HepG2 (cell line): ENCODE data around the gene ELP5. TPM values are rescaled to one million over a fixed set of nuclear protein-coding genes. Genes with fewer than 3 reads are reported as not detected.

Experiments
- ARHGAP35 ChIP-seq: sonication (generic); formaldehyde crosslinking; IDR thresholded peaks from 2 replicates; pipeline ENCODE4 v1.9.0; 2022; ENCODE audit warnings: mild to moderate bottlenecking, inconsistent platforms, moderate library complexity, missing genetic modification reagents, borderline replicate concordance
- DMAP1 ChIP-seq: IDR thresholded peaks from 2 replicates; pipeline ENCODE4 v1.6.1; 2016
- ELK4 ChIP-seq: sonication (generic); formaldehyde crosslinking; IDR thresholded peaks from 2 replicates; pipeline ENCODE4 v1.9.0; 2021; ENCODE audit warnings: missing genetic modification reagents, borderline replicate concordance
- ETV6 ChIP-seq: sonication (generic); formaldehyde crosslinking; conservative IDR thresholded peaks from 2 replicates; pipeline ENCODE4 v1.4.0; 2020; ENCODE audit warnings: missing genetic modification reagents
- FOXJ3 ChIP-seq: sonication (generic); formaldehyde crosslinking; IDR thresholded peaks from 2 replicates; pipeline ENCODE4 v1.4.0; 2020; ENCODE audit warnings: missing genetic modification reagents, mild to moderate bottlenecking, borderline replicate concordance
- HMG20A ChIP-seq: IDR thresholded peaks from 2 replicates; pipeline ENCODE4 v1.6.1; 2016; ENCODE audit warnings: borderline replicate concordance
- HNRNPL ChIP-seq: fragments of 200-400 bp; formaldehyde crosslinking; IDR thresholded peaks from 2 replicates; pipeline ENCODE4 v1.6.1; 2017; ENCODE audit warnings: mild to moderate bottlenecking, low read depth, low read length
- KDM2A ChIP-seq: sonication (generic); formaldehyde crosslinking; IDR thresholded peaks from 2 replicates; pipeline ENCODE4 v1.4.0; 2020; ENCODE audit warnings: low read depth, missing genetic modification reagents, borderline replicate concordance
- KMT2A ChIP-seq: sonication (generic); formaldehyde crosslinking; IDR thresholded peaks from 2 replicates; pipeline ENCODE4 v1.4.0; 2020; ENCODE audit warnings: missing genetic modification reagents
- MBD4 ChIP-seq: IDR thresholded peaks from 2 replicates; pipeline ENCODE4 v1.6.1; 2012; ENCODE audit warnings: low read length, inconsistent platforms, borderline replicate concordance
- MTF2 ChIP-seq: sonication (generic); formaldehyde crosslinking; IDR thresholded peaks from 2 replicates; pipeline ENCODE4 v1.5.0; 2020; ENCODE audit warnings: missing genetic modification reagents, borderline replicate concordance
- PHF8 ChIP-seq: sonication (generic); formaldehyde crosslinking; IDR thresholded peaks from 2 replicates; pipeline ENCODE4 v1.5.0; 2020; ENCODE audit warnings: missing genetic modification reagents
- PRMT3 ChIP-seq: sonication (generic); formaldehyde crosslinking; IDR thresholded peaks from 2 replicates; pipeline ENCODE4 v1.8.1; 2022; ENCODE audit warnings: low read depth, mild to moderate bottlenecking, moderate library complexity, missing genetic modification reagents, borderline replicate concordance
- SMYD3 ChIP-seq: sonication (generic); formaldehyde crosslinking; IDR thresholded peaks from 2 replicates; pipeline ENCODE4 v1.8.1; 2023; ENCODE audit warnings: mild to moderate bottlenecking, missing genetic modification reagents
- UBTF ChIP-seq: sonication (generic); formaldehyde crosslinking; IDR thresholded peaks from 2 replicates; pipeline ENCODE4 v1.4.0; 2020; ENCODE audit warnings: mild to moderate bottlenecking, missing genetic modification reagents
- ZBTB2 ChIP-seq: sonication (generic); formaldehyde crosslinking; IDR thresholded peaks from 2 replicates; pipeline ENCODE4 v1.8.0; 2022; ENCODE audit warnings: low read depth, missing genetic modification reagents
- ZNF263 ChIP-seq: sonication (generic); formaldehyde crosslinking; IDR thresholded peaks from 2 replicates; pipeline ENCODE4 v1.4.0; 2020; ENCODE audit warnings: missing genetic modification reagents
- ZNF430 ChIP-seq: sonication (generic); formaldehyde crosslinking; IDR thresholded peaks from 2 replicates; pipeline ENCODE4 v1.9.0; 2021; ENCODE audit warnings: mild to moderate bottlenecking, missing genetic modification reagents
- ZNF451 ChIP-seq: sonication (generic); formaldehyde crosslinking; IDR thresholded peaks from 2 replicates; pipeline ENCODE4 v1.5.0; 2020; ENCODE audit warnings: mild to moderate bottlenecking, missing genetic modification reagents
- ZNF501 ChIP-seq: sonication (generic); formaldehyde crosslinking; IDR thresholded peaks from 2 replicates; pipeline ENCODE4 v1.5.1; 2020; ENCODE audit warnings: mild to moderate bottlenecking, moderate library complexity, missing genetic modification reagents
- ZNF546 ChIP-seq: sonication (generic); formaldehyde crosslinking; conservative IDR thresholded peaks from 2 replicates; pipeline ENCODE4 v1.8.1; 2023; ENCODE audit warnings: mild to moderate bottlenecking, missing genetic modification reagents
- ZNF614 ChIP-seq: IDR thresholded peaks from 2 replicates; pipeline ENCODE4 v1.6.1; 2018; ENCODE audit warnings: missing biosample characterization, missing genetic modification reagents, inconsistent platforms, borderline replicate concordance
- ZNF713 ChIP-seq: sonication (generic); formaldehyde crosslinking; IDR thresholded peaks from 2 replicates; pipeline ENCODE4 v1.4.0; 2020; ENCODE audit warnings: mild to moderate bottlenecking, missing genetic modification reagents
- ZNF773 ChIP-seq: sonication (generic); formaldehyde crosslinking; IDR thresholded peaks from 2 replicates; pipeline ENCODE4 v1.4.0; 2020; ENCODE audit warnings: missing genetic modification reagents, borderline replicate concordance
- ZNF879 ChIP-seq: sonication (generic); formaldehyde crosslinking; IDR thresholded peaks from 2 replicates; pipeline ENCODE4 v1.8.1; 2023; ENCODE audit warnings: missing genetic modification reagents
- ZNF883 ChIP-seq: sonication (generic); formaldehyde crosslinking; IDR thresholded peaks from 2 replicates; pipeline ENCODE4 v1.5.1; 2020; ENCODE audit warnings: mild to moderate bottlenecking, missing genetic modification reagents; ENCODE audit errors: not compliant biosample characterization
- polyA plus RNA-seq, 8 experiments: library from polyadenylated mRNA; depleted of rRNA in 3 of 8; stranded (reverse) in 7 of 8; unstranded in 1 of 8; fragments of >200 nt; fragmentation: Illumina TruSeq in 4 of 8; extraction: Trizol in 4 of 8; gene quantifications; 2 replicates each; pipeline versions ENCODE4 v1.2.1 to v1.2.3, GENCODE V29; 2011 to 2016; ENCODE audit warnings: low read depth in 4 of 8, missing spikeins in 1 of 8, mixed read lengths in 1 of 8; ENCODE audit not compliant: insufficient read depth in 1 of 8
- total RNA-seq, 5 experiments: library from RNA; depleted of rRNA; stranded (reverse); fragments of >200 nt; fragmentation: Illumina TruSeq; extraction: Trizol; gene quantifications; 2 replicates each; pipeline ENCODE4 v1.2.3, GENCODE V29; 2016; ENCODE audit warnings: low read depth in 1 of 5

The ELP5 gene
- total and polyA plus RNA-seq, 2 of the 13 experiments (the other 11 are each of a cell fraction or from before 2014, with no cell fraction given), result 67.6 to 69.8 TPM

- TF ChIP-seq ZNF883 (CRISPR knock-in tag), result peak; percentile 93
- TF ChIP-seq ZNF451 (CRISPR knock-in tag), result peak; percentile 97
- TF ChIP-seq ZNF263, result peak; percentile 66; the same call in 1 of the 2 replicates
- TF ChIP-seq UBTF (CRISPR knock-in tag), result peak; percentile 20; the same call in 1 of the 2 replicates
- 0 out of 2 replicates have a peak, but pooled peaks have one; percentile 58 for TF ChIP-seq DMAP1 (CRISPR knock-in tag)
- TF ChIP-seq ZNF430 (CRISPR knock-in tag), result peak; percentile 48
- TF ChIP-seq ZNF773 (CRISPR knock-in tag), result peak; percentile 52; the same call in 1 of the 2 replicates
- TF ChIP-seq ZNF713 (CRISPR knock-in tag), result peak; percentile 56; the same call in 1 of the 2 replicates
- no peak; the same call in 1 of the 2 replicates for TF ChIP-seq PRMT3 (CRISPR knock-in tag)
- TF ChIP-seq MBD4, result no peak
- TF ChIP-seq ZNF546 (CRISPR knock-in tag), result no peak
- TF ChIP-seq MTF2 (CRISPR knock-in tag), result no peak
- peak; percentile 58; the same call in 1 of the 2 replicates for TF ChIP-seq KMT2A
- TF ChIP-seq PHF8 (CRISPR knock-in tag), result peak; percentile 87
- peak; percentile 100 for TF ChIP-seq KDM2A (CRISPR knock-in tag)
- 0 out of 2 replicates have a peak, but pooled peaks have one; percentile 63 for TF ChIP-seq HNRNPL
- TF ChIP-seq ZBTB2 (CRISPR knock-in tag), result peak; percentile 96
- no peak for TF ChIP-seq ELK4 (CRISPR knock-in tag)
- no peak for TF ChIP-seq HMG20A (CRISPR knock-in tag)
- peak; percentile 92 for TF ChIP-seq ZNF501 (CRISPR knock-in tag)
- TF ChIP-seq ZNF879, result 0 out of 2 replicates have a peak, but pooled peaks have one; percentile 66
- TF ChIP-seq SMYD3 (CRISPR knock-in tag), result no peak
- peak; percentile 37; the same call in 1 of the 2 replicates for TF ChIP-seq ZNF614 (CRISPR knock-in tag)
- no peak for TF ChIP-seq ETV6 (CRISPR knock-in tag)
- peak; percentile 68; the same call in 1 of the 2 replicates for TF ChIP-seq ARHGAP35 (CRISPR knock-in tag)
- TF ChIP-seq FOXJ3 (CRISPR knock-in tag), result 0 out of 2 replicates have a peak, but pooled peaks have one; percentile 24
Observed at GRCh38 chr17:7234083-7234951, 17.7 kb upstream of the ELP5 start, which contains the start of gene DVL2 (continued).
